ENCODE results near the gene KRT33A.

GRCh38 chr17:41307647-41308046 is 43.0 kb downstream of the KRT33A start:
- no peak for TF ChIP-seq POLR2A (IDR thresholded peaks at IDR 0.05; ENCODE audit: low read depth, low read length)
- no peak for TF ChIP-seq TAF1 (IDR thresholded peaks at IDR 0.05; ENCODE audit: borderline replicate concordance, low read depth, low read length)

Data from GM12892 (cell line).